HG02623 (cell line): ENCODE data around the gene DPEP1.

Source experiments
- ATAC-seq: cut with Tn5 transposase; IDR thresholded peaks from one replicate; pipeline ENCODE4 v1.9.1; 2021; ENCODE audit warnings: moderate library complexity; ENCODE audit not compliant: unreplicated experiment

Gene DPEP1

DNA sequence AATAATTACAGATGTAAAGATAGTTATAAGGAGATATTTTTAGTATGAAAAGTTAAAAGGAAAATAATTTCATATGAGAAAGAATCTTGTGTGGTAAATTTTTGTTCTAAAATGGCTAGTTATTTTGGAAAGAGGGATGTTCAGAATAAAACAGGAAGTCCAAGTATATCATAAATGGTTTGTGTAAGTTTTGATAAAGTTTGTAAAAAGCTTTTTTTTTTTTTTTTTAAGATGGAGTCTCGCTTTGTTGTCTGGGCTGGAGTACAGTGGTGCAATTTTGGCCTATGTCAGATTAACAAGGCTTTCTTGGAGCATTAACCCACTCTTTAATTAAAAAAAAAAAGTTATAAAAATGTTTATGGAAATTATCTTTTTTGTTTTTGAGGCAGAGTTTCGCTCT is 64.8 kb downstream of the DPEP1 start:
- ATAC-seq, result no peak

DNA sequence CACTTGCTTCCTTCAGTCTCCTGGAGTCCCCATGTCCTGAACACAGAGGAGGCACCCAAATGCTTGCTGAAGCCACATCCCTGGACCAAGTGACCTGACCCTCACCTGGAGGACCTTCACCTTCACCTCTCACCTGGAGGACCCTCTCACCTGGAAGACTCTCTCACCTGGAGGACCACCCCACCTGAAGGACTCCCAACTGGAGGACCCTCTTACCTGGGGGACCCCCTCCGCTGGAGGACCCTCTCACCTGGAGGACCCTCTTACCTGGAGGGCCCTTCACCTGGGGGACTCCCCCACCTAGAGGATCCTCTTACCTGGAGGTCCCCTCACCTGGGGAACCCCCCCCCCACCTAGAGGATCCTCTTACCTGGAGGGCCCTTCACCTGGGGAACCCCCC is 72.5 kb downstream of the DPEP1 start:
- ATAC-seq, result no peak

DNA sequence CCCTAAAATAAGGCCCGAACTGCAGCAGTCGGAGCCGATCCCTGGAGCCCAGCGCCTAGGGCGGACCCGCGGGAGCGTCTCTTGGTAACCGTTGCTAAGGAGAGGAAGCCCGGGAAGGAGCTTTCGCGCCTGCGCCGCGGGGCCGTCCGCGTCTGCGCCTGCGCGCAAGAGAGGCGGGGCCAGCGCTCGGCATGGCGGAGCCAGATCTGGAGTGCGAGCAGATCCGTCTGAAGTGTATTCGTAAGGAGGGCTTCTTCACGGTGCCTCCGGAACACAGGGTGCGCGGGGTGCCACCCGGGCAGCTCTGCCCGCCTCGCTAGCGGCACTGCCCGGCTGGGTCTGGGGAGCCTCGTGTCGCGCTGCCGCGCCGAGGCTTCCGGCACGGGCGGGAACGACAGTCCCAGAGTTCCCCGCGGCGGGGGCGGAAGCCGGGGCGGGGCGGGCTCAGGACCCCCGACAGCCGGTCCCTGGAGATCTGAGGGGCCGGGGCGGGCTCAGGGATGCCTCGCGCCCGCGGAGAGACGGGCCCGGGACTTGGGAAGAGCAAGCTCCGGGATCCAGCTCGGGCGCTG is 73.2 kb downstream of the DPEP1 start, which contains the start of gene CDK10:
CDK10 (plus strand) TSS at position 170 of the 572 bp plus-strand sequence; CDS start at position 192, 22 bp downstream.
- ATAC-seq, result peak; percentile 75

DNA sequence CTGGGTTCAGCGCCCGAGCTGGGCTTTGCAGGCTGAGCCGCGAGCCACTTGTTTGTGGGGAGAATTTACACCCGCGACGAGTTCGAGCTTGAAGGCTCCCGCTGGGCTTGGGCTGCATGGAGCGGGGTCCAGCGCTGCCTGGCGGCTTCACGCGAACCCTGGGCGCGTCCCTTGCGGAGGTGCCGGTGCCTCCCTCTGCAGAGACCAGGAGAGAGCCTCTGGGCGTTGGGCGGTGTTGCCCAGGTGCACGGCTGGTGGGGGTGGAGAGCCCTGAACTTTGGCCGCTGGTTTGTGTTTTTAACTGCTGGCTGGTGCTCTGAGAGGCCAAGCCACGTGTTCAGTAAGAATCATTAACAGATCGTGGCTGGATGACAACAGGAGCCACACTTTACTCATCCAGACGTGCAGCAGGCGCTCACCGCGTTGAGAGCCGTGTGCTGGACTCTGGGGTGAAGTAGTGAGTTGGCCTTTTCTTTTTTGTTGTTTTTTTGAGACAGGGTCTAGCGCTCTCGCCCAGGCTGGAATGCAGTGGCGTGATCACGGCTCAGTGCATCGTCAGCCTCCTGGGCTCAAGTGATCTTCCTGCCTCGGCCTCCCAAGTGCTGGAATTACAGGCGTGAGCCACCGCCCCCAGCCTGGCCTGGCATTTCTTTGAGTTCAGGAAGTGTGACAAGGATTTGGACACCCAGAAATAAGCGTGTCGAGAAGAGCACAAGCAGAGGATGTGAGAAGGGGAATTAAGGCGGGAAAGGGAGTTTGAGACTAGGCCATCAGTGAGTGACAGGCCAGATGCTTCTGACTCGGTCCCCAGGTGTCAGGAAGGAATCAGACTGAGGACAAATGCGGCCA is 73.9 kb downstream of the DPEP1 start:
- ATAC-seq, result peak; percentile 22
